ENCODE measurements around the gene TMC1. TPM values are rescaled to one million over a fixed set of nuclear protein-coding genes. Genes with fewer than 3 reads are reported as not detected.

Gene TMC1
- total and polyA plus RNA-seq, 2 of the 8 experiments (the other 6 are each of a cell fraction or from before 2014, with no cell fraction given), result 0.95 to 0.98 TPM

DNA sequence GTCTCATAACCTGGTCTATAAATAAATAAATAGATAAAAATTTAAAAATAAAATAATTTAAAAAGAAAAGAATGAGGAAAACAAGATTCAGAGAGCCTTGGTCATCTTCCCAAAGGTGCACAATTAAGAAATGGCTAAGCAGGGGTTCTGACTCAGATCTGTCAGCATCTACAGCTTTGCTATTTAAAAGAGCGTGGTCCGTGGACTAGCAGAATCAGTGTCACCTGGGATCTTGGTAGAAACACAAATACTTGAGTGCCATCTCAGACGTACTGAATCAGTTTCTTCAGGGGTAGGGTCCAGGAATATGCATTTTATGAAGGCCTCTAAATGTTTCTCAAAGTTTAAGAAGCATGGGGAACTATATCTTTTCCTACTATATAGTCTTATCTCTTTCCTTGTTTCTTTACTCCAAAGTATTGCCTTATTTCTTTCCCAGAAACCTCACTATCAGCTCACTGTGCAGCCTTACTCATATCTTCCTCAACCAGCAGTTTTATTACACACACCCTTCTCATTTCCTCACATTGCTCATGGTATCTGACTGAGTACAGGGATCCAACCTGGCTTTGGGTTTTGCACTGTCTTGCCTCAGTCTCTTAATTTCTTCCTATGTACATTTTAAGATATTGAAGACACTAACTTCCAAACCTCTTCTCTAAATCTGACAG, 58.6 kb downstream of the TMC1 start (continued):
- TF ChIP-seq, protein P1, sequence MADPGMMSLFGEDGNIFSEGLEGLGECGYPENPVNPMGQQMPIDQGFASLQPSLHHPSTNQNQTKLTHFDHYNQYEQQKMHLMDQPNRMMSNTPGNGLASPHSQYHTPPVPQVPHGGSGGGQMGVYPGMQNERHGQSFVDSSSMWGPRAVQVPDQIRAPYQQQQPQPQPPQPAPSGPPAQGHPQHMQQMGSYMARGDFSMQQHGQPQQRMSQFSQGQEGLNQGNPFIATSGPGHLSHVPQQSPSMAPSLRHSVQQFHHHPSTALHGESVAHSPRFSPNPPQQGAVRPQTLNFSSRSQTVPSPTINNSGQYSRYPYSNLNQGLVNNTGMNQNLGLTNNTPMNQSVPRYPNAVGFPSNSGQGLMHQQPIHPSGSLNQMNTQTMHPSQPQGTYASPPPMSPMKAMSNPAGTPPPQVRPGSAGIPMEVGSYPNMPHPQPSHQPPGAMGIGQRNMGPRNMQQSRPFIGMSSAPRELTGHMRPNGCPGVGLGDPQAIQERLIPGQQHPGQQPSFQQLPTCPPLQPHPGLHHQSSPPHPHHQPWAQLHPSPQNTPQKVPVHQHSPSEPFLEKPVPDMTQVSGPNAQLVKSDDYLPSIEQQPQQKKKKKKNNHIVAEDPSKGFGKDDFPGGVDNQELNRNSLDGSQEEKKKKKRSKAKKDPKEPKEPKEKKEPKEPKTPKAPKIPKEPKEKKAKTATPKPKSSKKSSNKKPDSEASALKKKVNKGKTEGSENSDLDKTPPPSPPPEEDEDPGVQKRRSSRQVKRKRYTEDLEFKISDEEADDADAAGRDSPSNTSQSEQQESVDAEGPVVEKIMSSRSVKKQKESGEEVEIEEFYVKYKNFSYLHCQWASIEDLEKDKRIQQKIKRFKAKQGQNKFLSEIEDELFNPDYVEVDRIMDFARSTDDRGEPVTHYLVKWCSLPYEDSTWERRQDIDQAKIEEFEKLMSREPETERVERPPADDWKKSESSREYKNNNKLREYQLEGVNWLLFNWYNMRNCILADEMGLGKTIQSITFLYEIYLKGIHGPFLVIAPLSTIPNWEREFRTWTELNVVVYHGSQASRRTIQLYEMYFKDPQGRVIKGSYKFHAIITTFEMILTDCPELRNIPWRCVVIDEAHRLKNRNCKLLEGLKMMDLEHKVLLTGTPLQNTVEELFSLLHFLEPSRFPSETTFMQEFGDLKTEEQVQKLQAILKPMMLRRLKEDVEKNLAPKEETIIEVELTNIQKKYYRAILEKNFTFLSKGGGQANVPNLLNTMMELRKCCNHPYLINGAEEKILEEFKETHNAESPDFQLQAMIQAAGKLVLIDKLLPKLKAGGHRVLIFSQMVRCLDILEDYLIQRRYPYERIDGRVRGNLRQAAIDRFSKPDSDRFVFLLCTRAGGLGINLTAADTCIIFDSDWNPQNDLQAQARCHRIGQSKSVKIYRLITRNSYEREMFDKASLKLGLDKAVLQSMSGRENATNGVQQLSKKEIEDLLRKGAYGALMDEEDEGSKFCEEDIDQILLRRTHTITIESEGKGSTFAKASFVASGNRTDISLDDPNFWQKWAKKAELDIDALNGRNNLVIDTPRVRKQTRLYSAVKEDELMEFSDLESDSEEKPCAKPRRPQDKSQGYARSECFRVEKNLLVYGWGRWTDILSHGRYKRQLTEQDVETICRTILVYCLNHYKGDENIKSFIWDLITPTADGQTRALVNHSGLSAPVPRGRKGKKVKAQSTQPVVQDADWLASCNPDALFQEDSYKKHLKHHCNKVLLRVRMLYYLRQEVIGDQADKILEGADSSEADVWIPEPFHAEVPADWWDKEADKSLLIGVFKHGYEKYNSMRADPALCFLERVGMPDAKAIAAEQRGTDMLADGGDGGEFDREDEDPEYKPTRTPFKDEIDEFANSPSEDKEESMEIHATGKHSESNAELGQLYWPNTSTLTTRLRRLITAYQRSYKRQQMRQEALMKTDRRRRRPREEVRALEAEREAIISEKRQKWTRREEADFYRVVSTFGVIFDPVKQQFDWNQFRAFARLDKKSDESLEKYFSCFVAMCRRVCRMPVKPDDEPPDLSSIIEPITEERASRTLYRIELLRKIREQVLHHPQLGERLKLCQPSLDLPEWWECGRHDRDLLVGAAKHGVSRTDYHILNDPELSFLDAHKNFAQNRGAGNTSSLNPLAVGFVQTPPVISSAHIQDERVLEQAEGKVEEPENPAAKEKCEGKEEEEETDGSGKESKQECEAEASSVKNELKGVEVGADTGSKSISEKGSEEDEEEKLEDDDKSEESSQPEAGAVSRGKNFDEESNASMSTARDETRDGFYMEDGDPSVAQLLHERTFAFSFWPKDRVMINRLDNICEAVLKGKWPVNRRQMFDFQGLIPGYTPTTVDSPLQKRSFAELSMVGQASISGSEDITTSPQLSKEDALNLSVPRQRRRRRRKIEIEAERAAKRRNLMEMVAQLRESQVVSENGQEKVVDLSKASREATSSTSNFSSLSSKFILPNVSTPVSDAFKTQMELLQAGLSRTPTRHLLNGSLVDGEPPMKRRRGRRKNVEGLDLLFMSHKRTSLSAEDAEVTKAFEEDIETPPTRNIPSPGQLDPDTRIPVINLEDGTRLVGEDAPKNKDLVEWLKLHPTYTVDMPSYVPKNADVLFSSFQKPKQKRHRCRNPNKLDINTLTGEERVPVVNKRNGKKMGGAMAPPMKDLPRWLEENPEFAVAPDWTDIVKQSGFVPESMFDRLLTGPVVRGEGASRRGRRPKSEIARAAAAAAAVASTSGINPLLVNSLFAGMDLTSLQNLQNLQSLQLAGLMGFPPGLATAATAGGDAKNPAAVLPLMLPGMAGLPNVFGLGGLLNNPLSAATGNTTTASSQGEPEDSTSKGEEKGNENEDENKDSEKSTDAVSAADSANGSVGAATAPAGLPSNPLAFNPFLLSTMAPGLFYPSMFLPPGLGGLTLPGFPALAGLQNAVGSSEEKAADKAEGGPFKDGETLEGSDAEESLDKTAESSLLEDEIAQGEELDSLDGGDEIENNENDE (IDR thresholded peaks at IDR 0.05; ENCODE audit: insufficient replicate concordance, low read length), result no peak
- no peak for TF ChIP-seq TAF7 (optimal IDR thresholded peaks at IDR 0.05; ENCODE audit: borderline replicate concordance, low read depth, low read length)
- TF ChIP-seq RXRA (IDR thresholded peaks at IDR 0.05; ENCODE audit: insufficient read depth, low read depth, low read length), result no peak
- no peak for TF ChIP-seq BACH1 (IDR thresholded peaks at IDR 0.05; ENCODE audit: low read length)
- TF ChIP-seq BCL11A (IDR thresholded peaks at IDR 0.05; ENCODE audit: low read depth in 2 of 2, low read length in 2 of 2), result no peak

Measured in H1 (cell line).